ENCODE measurements around the gene ZNF407.

GRCh38 chr18:74661691-74662090 is 64.0 kb downstream of the ZNF407 start:
- TF ChIP-seq, protein P1, sequence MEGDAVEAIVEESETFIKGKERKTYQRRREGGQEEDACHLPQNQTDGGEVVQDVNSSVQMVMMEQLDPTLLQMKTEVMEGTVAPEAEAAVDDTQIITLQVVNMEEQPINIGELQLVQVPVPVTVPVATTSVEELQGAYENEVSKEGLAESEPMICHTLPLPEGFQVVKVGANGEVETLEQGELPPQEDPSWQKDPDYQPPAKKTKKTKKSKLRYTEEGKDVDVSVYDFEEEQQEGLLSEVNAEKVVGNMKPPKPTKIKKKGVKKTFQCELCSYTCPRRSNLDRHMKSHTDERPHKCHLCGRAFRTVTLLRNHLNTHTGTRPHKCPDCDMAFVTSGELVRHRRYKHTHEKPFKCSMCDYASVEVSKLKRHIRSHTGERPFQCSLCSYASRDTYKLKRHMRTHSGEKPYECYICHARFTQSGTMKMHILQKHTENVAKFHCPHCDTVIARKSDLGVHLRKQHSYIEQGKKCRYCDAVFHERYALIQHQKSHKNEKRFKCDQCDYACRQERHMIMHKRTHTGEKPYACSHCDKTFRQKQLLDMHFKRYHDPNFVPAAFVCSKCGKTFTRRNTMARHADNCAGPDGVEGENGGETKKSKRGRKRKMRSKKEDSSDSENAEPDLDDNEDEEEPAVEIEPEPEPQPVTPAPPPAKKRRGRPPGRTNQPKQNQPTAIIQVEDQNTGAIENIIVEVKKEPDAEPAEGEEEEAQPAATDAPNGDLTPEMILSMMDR (IDR thresholded peaks at IDR 0.05), result no peak
- no peak for TF ChIP-seq POLR2A (IDR thresholded peaks at IDR 0.05)
